GM15510 (cell line): ENCODE measurements around the gene RLF.

Experiments used
- POLR2A ChIP-seq: IDR thresholded peaks from 3 replicates; pipeline ENCODE4 v1.6.1; 2011; ENCODE audit warnings: borderline replicate concordance; ENCODE audit not compliant: insufficient read length; ENCODE audit errors: extremely low read depth

RLF gene

DNA sequence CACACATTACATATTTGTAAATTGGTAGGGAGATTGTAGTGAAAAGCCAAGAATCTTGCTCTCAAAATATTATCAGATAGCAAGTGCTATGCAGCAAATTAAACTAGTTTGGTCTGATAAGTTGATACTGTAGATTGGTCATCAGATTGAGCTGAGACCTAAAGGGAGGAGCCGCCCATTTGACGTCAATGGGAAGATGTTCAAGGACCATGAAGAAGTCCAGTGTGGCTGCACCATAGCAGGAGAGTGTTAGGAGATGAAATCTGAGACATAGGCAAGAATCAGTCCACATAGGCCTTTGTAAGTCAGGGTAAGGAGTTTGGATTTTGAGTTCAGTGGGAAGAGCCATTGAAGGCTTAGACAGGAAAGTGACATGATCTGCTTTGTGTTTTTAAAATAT lies 113.1 kb downstream of the RLF start:
- no peak for TF ChIP-seq POLR2A

DNA sequence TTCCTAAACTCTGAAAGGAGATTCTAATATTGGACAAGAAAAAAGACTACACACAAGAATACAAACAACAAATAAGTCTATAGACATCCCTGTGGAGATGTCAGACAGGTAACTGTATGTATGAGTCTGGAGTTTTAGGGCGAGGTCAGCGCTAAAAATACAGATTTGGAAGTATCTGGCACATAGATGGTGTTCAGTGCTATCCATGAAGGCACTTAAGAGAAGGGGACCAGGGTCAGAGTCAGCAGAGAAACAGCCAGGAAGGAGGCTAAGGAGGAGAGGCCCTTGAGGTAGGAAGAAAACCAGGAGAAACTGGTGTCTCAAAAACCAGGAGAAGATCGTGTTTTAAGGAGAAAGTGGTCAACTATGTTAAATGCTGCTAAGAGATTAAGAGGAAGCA lies 114.9 kb downstream of the RLF start:
- TF ChIP-seq POLR2A: no peak

DNA sequence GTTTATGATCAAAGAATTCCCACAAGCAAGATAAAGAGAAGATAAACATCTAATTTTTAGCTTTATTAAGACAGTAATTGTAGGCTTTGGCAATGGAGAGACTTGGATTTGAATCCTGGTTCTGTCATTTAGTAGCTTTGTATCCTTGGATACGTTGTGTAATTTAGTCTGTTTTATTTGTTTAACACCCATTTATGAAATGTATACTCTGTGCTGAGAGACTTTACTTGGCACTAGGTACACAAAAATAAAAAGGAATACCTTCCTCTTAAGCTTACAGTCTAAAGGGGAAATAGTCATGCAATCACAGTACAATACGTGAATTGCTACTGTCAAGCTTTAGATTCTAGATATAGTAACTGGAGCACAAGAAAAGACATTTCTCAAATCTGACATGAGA lies 120.7 kb downstream of the RLF start:
- no peak for TF ChIP-seq POLR2A
